GM06990 (cell line): ENCODE measurements around the gene KLK3.
A peak's percentile ranks its signal among the peaks of the same experiment; 100 is the strongest.

Experiments used
- DNase-seq: peaks from one replicate; pipeline ENCODE4 v3.0.0-alpha.2; 2011; ENCODE audit not compliant: insufficient read length; ENCODE audit errors: extremely low read depth
- H3K27me3 ChIP-seq: replicated peaks from 2 replicates; pipeline ENCODE4 v1.6.0; 2011; ENCODE audit warnings: low read length; ENCODE audit not compliant: control insufficient read depth, insufficient read depth
- H3K36me3 ChIP-seq: 2 replicates; pipeline ENCODE4 v1.5.1; 2011; ENCODE audit warnings: low read length; ENCODE audit not compliant: control insufficient read depth, insufficient read depth
- H3K4me3 ChIP-seq: replicated peaks from 2 replicates; pipeline ENCODE4 v1.5.1; 2011; ENCODE audit warnings: low read depth, mild to moderate bottlenecking, control low read depth, low read length
- CTCF ChIP-seq: IDR thresholded peaks from 2 replicates; pipeline ENCODE4 v1.5.1; 2011; ENCODE audit warnings: low read length, control low read depth, mild to moderate bottlenecking, inconsistent platforms; ENCODE audit not compliant: insufficient read depth, poor library complexity, severe bottlenecking

KLK3 gene

GRCh38 chr19:50817941-50818858 is 36.5 kb upstream of the KLK3 start:
- H3K4me3 ChIP-seq: peak overlapping the region; percentile 94
- no peaks in the 10 kb centered on the region for H3K27me3 ChIP-seq
- DNase-seq: peak; percentile 85
- no peak for TF ChIP-seq CTCF
- H3K36me3 ChIP-seq: no peaks in the 10 kb centered on the region

- Histone ChIP-seq H3K27me3 (no peaks in the 10 kb centered on the region), H3K4me3 (peak overlapping the region; percentile 94), H3K36me3 (no peaks in the 10 kb centered on the region)
- peak; percentile 62 for DNase-seq
- TF ChIP-seq CTCF: no peak
Observed at GRCh38 chr19:50818859-50819472, 35.7 kb upstream of the KLK3 start.

GRCh38 chr19:50819636-50820035 is 35.1 kb upstream of the KLK3 start:
- H3K36me3 ChIP-seq: no peaks in the 10 kb centered on the region
- no peaks in the 10 kb centered on the region for H3K27me3 ChIP-seq
- peak overlapping the region; percentile 94 for H3K4me3 ChIP-seq
- TF ChIP-seq CTCF: no peak
- no peak for DNase-seq

- Histone ChIP-seq H3K36me3 (no peaks in the 10 kb centered on the region), H3K4me3 (peak overlapping the region; percentile 94), H3K27me3 (no peaks in the 10 kb centered on the region)
- no peak for DNase-seq
- no peak for TF ChIP-seq CTCF
Observed at GRCh38 chr19:50820086-50820485, 34.6 kb upstream of the KLK3 start.

- TF ChIP-seq CTCF: no peak
- no peaks in the 10 kb centered on the region for H3K27me3 ChIP-seq
- peak; percentile 62 for DNase-seq
- H3K36me3 ChIP-seq: no peaks in the 10 kb centered on the region
- H3K4me3 ChIP-seq: peak overlapping the region; percentile 94
Observed at GRCh38 chr19:50820549-50821247, 34.0 kb upstream of the KLK3 start.
